Measurements from ENCODE around the gene BAZ1B. TPM values are rescaled to one million over a fixed set of nuclear protein-coding genes. Genes with fewer than 3 reads are reported as not detected.
A peak's percentile ranks its signal among the peaks of the same experiment; 100 is the strongest.
"Not testable (repeated sequence)": the region's sequence is repeated elsewhere in the genome, so short reads cannot be mapped to it uniquely, and the experiment has no call there.

BAZ1B gene
- polyA plus RNA-seq, 1 donor from 2014 or later: 35.0 TPM

DNA sequence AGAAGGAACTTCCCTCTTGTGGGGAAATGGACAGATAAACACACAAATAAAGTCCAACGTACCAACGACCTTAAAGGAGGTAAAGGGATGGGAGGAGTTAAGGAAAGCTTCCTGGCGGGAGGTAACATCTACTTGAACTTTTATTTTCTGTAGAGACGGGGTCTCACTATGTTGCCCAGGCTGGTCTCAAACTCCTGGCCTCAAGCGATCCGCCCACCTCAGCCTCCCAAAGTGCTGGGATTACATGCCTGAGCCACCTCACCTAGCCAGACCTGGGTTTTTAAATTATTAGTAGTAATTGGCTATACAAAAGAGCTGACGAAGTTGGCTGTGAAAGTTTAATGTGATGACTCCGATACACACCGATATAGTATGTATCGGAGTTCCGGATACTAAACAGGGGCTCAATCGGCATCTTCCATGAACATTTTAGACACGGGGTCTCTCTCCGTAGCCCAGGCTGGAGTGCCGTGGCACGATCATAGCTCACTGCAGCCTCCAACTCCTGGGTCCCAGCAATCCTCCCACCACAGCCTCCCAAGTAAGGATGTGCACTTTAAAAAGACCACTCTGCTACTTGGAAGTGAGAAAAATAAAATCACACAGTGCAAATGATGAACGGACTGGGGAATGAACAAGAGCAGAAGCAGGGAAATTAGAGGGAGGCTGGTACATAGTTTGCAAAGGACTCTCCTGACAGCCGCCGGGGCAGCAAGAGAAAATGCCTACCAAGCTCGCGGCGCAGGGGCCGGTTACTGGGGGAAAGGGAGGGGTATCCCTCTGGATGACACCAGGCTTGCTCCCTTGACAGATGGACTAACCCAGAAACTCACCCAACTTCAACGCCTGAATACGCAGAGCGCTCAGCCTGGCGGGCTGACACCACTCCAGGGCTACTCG lies 34.4 kb upstream of the BAZ1B start:
- Histone ChIP-seq H3K4me3 (ENCODE audit: low read length) (peak overlapping the region; percentile 95), H3K27ac (ENCODE audit: low read length) (peak overlapping the region; percentile 66), H3K79me2 (replicated peaks; ENCODE audit: insufficient read depth, low read length) (peaks cover 33% of the 10 kb centered on the region), H3F3A (ENCODE audit: insufficient read depth, low read length, poor library complexity, severe bottlenecking) (no peaks in the 10 kb centered on the region), H3K27me3 (ENCODE audit: insufficient read depth, low read depth, low read length) (no peaks in the 10 kb centered on the region), H3K9me2 (ENCODE audit: insufficient read depth, low read length) (no peaks in the 10 kb centered on the region), H4K20me1 (ENCODE audit: insufficient read depth) (no peaks in the 10 kb centered on the region), H3K9me3 (ENCODE audit: low read length) (no peaks in the 10 kb centered on the region), H2AFZ (ENCODE audit: low read depth, low read length) (peak overlapping the region; percentile 27), H3K4me2 (ENCODE audit: low read length) (peak overlapping the region; percentile 65), H3K36me3 (ENCODE audit: insufficient read depth, low read length) (no peaks in the 10 kb centered on the region), H3K9ac (ENCODE audit: low read length) (peak overlapping the region; percentile 97)
- TF ChIP-seq TAF1 (IDR thresholded peaks at IDR 0.05; ENCODE audit: low read depth) (no peak), MXI1 (conservative IDR thresholded peaks at IDR 0.05; ENCODE audit: poor library complexity, severe bottlenecking) (no peak), EZH2 (IDR thresholded peaks at IDR 0.05; ENCODE audit: borderline replicate concordance, insufficient read depth, low read length, poor library complexity, severe bottlenecking) (no peak), RAD21 (conservative IDR thresholded peaks at IDR 0.05) (no peak), EP300 (conservative IDR thresholded peaks at IDR 0.05; ENCODE audit: poor library complexity, severe bottlenecking) (no peak), POLR2AphosphoS5 (IDR thresholded peaks at IDR 0.05) (no peak), SMC3 (conservative IDR thresholded peaks at IDR 0.05; ENCODE audit: poor library complexity) (no peak)
- TF ChIP-seq, protein P1, sequence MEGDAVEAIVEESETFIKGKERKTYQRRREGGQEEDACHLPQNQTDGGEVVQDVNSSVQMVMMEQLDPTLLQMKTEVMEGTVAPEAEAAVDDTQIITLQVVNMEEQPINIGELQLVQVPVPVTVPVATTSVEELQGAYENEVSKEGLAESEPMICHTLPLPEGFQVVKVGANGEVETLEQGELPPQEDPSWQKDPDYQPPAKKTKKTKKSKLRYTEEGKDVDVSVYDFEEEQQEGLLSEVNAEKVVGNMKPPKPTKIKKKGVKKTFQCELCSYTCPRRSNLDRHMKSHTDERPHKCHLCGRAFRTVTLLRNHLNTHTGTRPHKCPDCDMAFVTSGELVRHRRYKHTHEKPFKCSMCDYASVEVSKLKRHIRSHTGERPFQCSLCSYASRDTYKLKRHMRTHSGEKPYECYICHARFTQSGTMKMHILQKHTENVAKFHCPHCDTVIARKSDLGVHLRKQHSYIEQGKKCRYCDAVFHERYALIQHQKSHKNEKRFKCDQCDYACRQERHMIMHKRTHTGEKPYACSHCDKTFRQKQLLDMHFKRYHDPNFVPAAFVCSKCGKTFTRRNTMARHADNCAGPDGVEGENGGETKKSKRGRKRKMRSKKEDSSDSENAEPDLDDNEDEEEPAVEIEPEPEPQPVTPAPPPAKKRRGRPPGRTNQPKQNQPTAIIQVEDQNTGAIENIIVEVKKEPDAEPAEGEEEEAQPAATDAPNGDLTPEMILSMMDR (IDR thresholded peaks at IDR 0.05; ENCODE audit: poor library complexity, severe bottlenecking): no peak
- TF ChIP-seq, protein P2, sequence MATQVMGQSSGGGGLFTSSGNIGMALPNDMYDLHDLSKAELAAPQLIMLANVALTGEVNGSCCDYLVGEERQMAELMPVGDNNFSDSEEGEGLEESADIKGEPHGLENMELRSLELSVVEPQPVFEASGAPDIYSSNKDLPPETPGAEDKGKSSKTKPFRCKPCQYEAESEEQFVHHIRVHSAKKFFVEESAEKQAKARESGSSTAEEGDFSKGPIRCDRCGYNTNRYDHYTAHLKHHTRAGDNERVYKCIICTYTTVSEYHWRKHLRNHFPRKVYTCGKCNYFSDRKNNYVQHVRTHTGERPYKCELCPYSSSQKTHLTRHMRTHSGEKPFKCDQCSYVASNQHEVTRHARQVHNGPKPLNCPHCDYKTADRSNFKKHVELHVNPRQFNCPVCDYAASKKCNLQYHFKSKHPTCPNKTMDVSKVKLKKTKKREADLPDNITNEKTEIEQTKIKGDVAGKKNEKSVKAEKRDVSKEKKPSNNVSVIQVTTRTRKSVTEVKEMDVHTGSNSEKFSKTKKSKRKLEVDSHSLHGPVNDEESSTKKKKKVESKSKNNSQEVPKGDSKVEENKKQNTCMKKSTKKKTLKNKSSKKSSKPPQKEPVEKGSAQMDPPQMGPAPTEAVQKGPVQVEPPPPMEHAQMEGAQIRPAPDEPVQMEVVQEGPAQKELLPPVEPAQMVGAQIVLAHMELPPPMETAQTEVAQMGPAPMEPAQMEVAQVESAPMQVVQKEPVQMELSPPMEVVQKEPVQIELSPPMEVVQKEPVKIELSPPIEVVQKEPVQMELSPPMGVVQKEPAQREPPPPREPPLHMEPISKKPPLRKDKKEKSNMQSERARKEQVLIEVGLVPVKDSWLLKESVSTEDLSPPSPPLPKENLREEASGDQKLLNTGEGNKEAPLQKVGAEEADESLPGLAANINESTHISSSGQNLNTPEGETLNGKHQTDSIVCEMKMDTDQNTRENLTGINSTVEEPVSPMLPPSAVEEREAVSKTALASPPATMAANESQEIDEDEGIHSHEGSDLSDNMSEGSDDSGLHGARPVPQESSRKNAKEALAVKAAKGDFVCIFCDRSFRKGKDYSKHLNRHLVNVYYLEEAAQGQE (IDR thresholded peaks at IDR 0.05; ENCODE audit: borderline replicate concordance): no peak

DNA sequence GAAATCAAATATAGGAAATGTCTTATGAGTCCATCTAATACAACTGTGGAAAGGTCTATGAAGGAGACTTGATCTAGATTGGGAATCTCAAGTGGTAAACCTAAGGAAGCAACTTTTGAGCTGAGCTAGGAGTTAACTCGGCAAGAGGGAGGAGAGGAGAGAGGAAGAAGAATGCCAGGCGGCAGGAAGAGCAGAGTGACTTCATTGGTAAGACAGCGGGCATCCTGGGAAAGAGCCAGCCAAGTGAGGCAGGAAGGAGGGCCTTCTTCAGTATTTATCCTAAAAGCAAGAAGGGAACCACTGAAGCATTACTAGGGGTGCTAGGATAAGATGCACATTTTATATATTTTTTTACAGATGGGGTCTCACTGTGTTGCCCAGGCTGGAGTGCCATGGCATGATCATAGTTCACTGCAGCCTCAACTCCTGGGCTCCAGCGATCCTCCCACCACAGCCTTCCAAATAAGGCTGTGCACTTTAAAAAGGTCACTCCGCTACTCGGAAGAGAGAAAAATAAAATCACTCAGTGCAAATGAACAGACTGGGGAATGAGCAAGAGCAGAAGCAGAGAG lies 33.4 kb upstream of the BAZ1B start:
- Histone ChIP-seq H3K9me2 (ENCODE audit: insufficient read depth, low read length) (no peaks in the 10 kb centered on the region), H3K27me3 (ENCODE audit: insufficient read depth, low read depth, low read length) (no peaks in the 10 kb centered on the region), H3F3A (ENCODE audit: insufficient read depth, low read length, poor library complexity, severe bottlenecking) (no peaks in the 10 kb centered on the region), H2AFZ (ENCODE audit: low read depth, low read length) (no peak overlapping the region), H3K36me3 (ENCODE audit: insufficient read depth, low read length) (peaks cover 4% of the 10 kb centered on the region), H3K9ac (ENCODE audit: low read length) (peak overlapping the region; percentile 97), H3K4me3 (ENCODE audit: low read length) (peak overlapping the region; percentile 95), H3K9me3 (ENCODE audit: low read length) (no peaks in the 10 kb centered on the region), H3K4me2 (ENCODE audit: low read length) (peak overlapping the region; percentile 65), H3K27ac (ENCODE audit: low read length) (no peak overlapping the region), H4K20me1 (ENCODE audit: insufficient read depth) (no peaks in the 10 kb centered on the region), H3K79me2 (replicated peaks; ENCODE audit: insufficient read depth, low read length) (peaks cover 33% of the 10 kb centered on the region)
- TF ChIP-seq, protein P2 (IDR thresholded peaks at IDR 0.05; ENCODE audit: borderline replicate concordance): no peak
- TF ChIP-seq POLR2AphosphoS5 (IDR thresholded peaks at IDR 0.05) (no peak), MXI1 (conservative IDR thresholded peaks at IDR 0.05; ENCODE audit: poor library complexity, severe bottlenecking) (no peak), EZH2 (IDR thresholded peaks at IDR 0.05; ENCODE audit: borderline replicate concordance, insufficient read depth, low read length, poor library complexity, severe bottlenecking) (no peak), RAD21 (conservative IDR thresholded peaks at IDR 0.05) (no peak), SMC3 (conservative IDR thresholded peaks at IDR 0.05; ENCODE audit: poor library complexity) (no peak)

DNA sequence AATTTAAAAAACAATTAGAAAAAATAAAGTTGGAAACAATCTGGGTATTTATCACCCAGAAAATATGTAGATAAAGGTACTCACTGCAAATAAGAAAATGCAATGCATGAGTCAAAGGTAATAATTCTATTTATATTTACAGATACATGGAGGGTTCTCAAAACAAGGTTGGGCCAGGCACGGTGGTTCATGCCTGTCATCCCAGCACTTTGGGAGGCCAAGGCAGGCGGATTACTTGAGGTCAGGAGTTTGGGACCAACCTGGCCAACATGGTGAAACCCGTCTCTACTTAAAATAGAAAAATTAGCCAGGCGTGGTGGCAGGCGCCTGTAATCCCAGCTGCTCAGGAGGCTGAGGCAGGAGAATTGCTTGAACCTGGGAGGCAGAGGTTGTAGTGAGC lies 28.0 kb upstream of the BAZ1B start:
- H2AFZ ChIP-seq (ENCODE audit: low read depth, low read length); H3F3A ChIP-seq (ENCODE audit: insufficient read depth, low read length, poor library complexity, severe bottlenecking); H3K9me2 ChIP-seq (ENCODE audit: insufficient read depth, low read length); H4K20me1 ChIP-seq (ENCODE audit: insufficient read depth); H3K4me3 ChIP-seq (ENCODE audit: low read length); H3K36me3 ChIP-seq (ENCODE audit: insufficient read depth, low read length); H3K27me3 ChIP-seq (ENCODE audit: insufficient read depth, low read depth, low read length); H3K9ac ChIP-seq (ENCODE audit: low read length); H3K4me2 ChIP-seq (ENCODE audit: low read length); H3K9me3 ChIP-seq (ENCODE audit: low read length); H3K27ac ChIP-seq (ENCODE audit: low read length): not testable (repeated sequence)
- peaks cover 16% of the 10 kb centered on the region for H3K79me2 ChIP-seq (replicated peaks; ENCODE audit: insufficient read depth, low read length)
